Astrocyte (in vitro differentiated cells and primary cell): ENCODE measurements around the gene SULT1A2. TPM values are rescaled to one million over a fixed set of nuclear protein-coding genes. Genes with fewer than 3 reads are reported as not detected.
"Not testable (repeated sequence)": the region's sequence is repeated elsewhere in the genome, so short reads cannot be mapped to it uniquely, and the experiment has no call there.

Source experiments
- DNase-seq: peaks from one replicate; pipeline ENCODE4 v3.0.0-alpha.2; 2010; ENCODE audit warnings: low read depth
- FAIRE-seq: peaks from 2 replicates; lab custom pipeline; 2011; peaks lifted over from hg19 to GRCh38; lab: Jason Lieb, UNC
- H2AFZ ChIP-seq: 2 replicates; pipeline ENCODE4 v1.6.0; 2012; ENCODE audit warnings: low read depth, low read length, inconsistent platforms
- H3K27ac ChIP-seq: 2 replicates; pipeline ENCODE4 v1.5.1; 2011; ENCODE audit warnings: low read depth, low read length, inconsistent platforms
- H3K27me3 ChIP-seq: 2 replicates; pipeline ENCODE4 v1.6.0; 2011; ENCODE audit warnings: low read length, inconsistent platforms; ENCODE audit not compliant: insufficient read depth
- H3K36me3 ChIP-seq: 2 replicates; pipeline ENCODE4 v1.5.1; 2011; ENCODE audit warnings: low read length, inconsistent platforms; ENCODE audit not compliant: insufficient read depth
- H3K4me1 ChIP-seq: 2 replicates; pipeline ENCODE4 v1.5.1; 2011; ENCODE audit warnings: low read length, inconsistent platforms; ENCODE audit not compliant: insufficient read depth
- H3K4me2 ChIP-seq: 2 replicates; pipeline ENCODE4 v1.6.0; 2012; ENCODE audit warnings: low read length, inconsistent platforms
- H3K4me3 ChIP-seq: 2 replicates; pipeline ENCODE4 v1.5.1; 2011; ENCODE audit warnings: low read depth, mild to moderate bottlenecking, low read length, inconsistent platforms; ENCODE audit not compliant: insufficient read depth
- H3K79me2 ChIP-seq: 2 replicates; pipeline ENCODE4 v1.6.0; 2012; ENCODE audit warnings: mild to moderate bottlenecking, low read length, inconsistent platforms; ENCODE audit not compliant: insufficient read depth
- H3K9ac ChIP-seq: 2 replicates; pipeline ENCODE4 v1.6.0; 2012; ENCODE audit warnings: mild to moderate bottlenecking, low read length, inconsistent platforms
- H3K9me3 ChIP-seq: 2 replicates; pipeline ENCODE4 v1.5.1; 2012; ENCODE audit warnings: low read depth, mild to moderate bottlenecking, low read length, inconsistent platforms; ENCODE audit not compliant: insufficient read depth
- H4K20me1 ChIP-seq: 2 replicates; pipeline ENCODE4 v1.6.0; 2012; ENCODE audit warnings: low read length, inconsistent platforms; ENCODE audit not compliant: insufficient read depth
- H3K27ac Mint-ChIP-seq: one replicate; pipeline ENCODE4 v1.8.0; 2021; ENCODE audit warnings: mild to moderate bottlenecking, mixed read lengths; ENCODE audit not compliant: unreplicated experiment
- H3K27me3 Mint-ChIP-seq: one replicate; pipeline ENCODE4 v1.8.0; 2021; ENCODE audit warnings: low read depth, mixed read lengths; ENCODE audit not compliant: unreplicated experiment
- H3K36me3 Mint-ChIP-seq: one replicate; pipeline ENCODE4 v1.8.0; 2021; ENCODE audit warnings: low read depth, mixed read lengths; ENCODE audit not compliant: unreplicated experiment
- H3K4me1 Mint-ChIP-seq: one replicate; pipeline ENCODE4 v1.8.0; 2021; ENCODE audit warnings: low read depth, mixed read lengths; ENCODE audit not compliant: unreplicated experiment
- H3K4me3 Mint-ChIP-seq: one replicate; pipeline ENCODE4 v1.8.0; 2021; ENCODE audit warnings: mild to moderate bottlenecking, moderate library complexity, mixed read lengths; ENCODE audit not compliant: unreplicated experiment
- H3K9me3 Mint-ChIP-seq: one replicate; pipeline ENCODE4 v1.8.0; 2021; ENCODE audit warnings: mild to moderate bottlenecking, mixed read lengths; ENCODE audit not compliant: unreplicated experiment
- CTCF ChIP-seq: IDR thresholded peaks from 2 replicates; pipeline ENCODE4 v1.5.1; 2011; ENCODE audit warnings: low read depth, mild to moderate bottlenecking, inconsistent platforms, low read length, moderate library complexity; ENCODE audit not compliant: insufficient read depth
- EZH2 ChIP-seq: IDR thresholded peaks from 2 replicates; pipeline ENCODE4 v1.6.1; 2012; ENCODE audit warnings: mild to moderate bottlenecking, low read length, inconsistent platforms; ENCODE audit not compliant: insufficient read depth
- total RNA-seq: library from RNA; stranded (reverse); gene quantifications from 2 replicates; pipeline ENCODE4 v1.2.1, GENCODE V29; 2021

SULT1A2 gene
- total RNA-seq, 1 donor from 2014 or later = not detected

GRCh38 chr16:28549301-28549899, 47.5 kb downstream of the SULT1A2 start:
- peaks cover 2% of the 10 kb centered on the region for H3K79me2 ChIP-seq
- Mint-ChIP-seq H3K36me3 (no peaks in the 10 kb centered on the region), H3K27me3 (peaks cover 10% of the 10 kb centered on the region), H3K27ac (no peak overlapping the region), H3K9me3 (no peaks in the 10 kb centered on the region), H3K4me1 (no peaks in the 10 kb centered on the region), H3K4me3 (no peak overlapping the region)
- no peak for TF ChIP-seq EZH2
- TF ChIP-seq CTCF = peak; percentile 54
- H3K27me3 ChIP-seq = peaks cover 2% of the 10 kb centered on the region
- no peak overlapping the region for H3K9ac ChIP-seq
- H3K4me3 ChIP-seq = no peak overlapping the region
- H3K4me1 ChIP-seq = peaks cover 2% of the 10 kb centered on the region
- no peaks in the 10 kb centered on the region for H3K9me3 ChIP-seq
- no peaks in the 10 kb centered on the region for H3K36me3 ChIP-seq
- H2AFZ ChIP-seq = peak overlapping the region; percentile 24
- no peaks in the 10 kb centered on the region for H4K20me1 ChIP-seq
- FAIRE-seq = no peak
- no peak for DNase-seq
- no peak overlapping the region for H3K27ac ChIP-seq
- H3K4me2 ChIP-seq = no peak overlapping the region

DNA sequence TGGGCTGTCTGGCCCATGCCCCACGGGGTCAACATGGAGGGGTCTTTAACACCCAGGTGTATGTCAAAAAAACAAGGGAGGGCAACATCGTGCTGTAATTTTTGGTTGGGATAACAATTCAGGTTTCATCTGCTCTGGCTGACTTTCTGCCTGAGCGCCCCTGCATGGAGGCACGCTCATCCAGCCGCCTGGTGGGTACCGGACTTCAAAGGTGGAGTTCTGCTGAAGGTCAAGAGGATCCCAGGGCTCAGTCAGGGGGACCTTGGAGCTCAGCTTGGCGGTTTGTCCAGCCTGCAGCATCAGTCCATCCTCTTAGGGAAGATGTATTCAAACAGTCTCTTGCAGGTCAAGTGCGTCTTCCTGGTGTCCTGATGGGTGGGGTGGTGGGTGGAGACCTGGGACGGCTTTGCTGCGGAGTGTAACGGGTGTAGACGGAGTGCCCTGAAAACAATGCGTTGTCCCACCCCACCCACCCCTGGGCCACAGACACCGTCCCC, 48.5 kb downstream of the SULT1A2 start:
- Histone ChIP-seq H3K79me2 (no peaks in the 10 kb centered on the region), H2AFZ (no peak overlapping the region), H3K9ac (no peak overlapping the region), H3K4me1 (no peaks in the 10 kb centered on the region), H3K36me3 (no peaks in the 10 kb centered on the region), H3K4me3 (no peak overlapping the region), H4K20me1 (no peaks in the 10 kb centered on the region), H3K27me3 (peaks cover 2% of the 10 kb centered on the region), H3K4me2 (no peak overlapping the region), H3K27ac (no peak overlapping the region), H3K9me3 (no peaks in the 10 kb centered on the region)
- Mint-ChIP-seq H3K36me3 (no peaks in the 10 kb centered on the region), H3K4me3 (no peak overlapping the region), H3K27me3 (peaks cover 10% of the 10 kb centered on the region), H3K4me1 (no peaks in the 10 kb centered on the region), H3K9me3 (no peaks in the 10 kb centered on the region), H3K27ac (no peak overlapping the region)
- TF ChIP-seq CTCF (no peak), EZH2 (no peak)
- FAIRE-seq (no peak), DNase-seq (no peak)

DNA sequence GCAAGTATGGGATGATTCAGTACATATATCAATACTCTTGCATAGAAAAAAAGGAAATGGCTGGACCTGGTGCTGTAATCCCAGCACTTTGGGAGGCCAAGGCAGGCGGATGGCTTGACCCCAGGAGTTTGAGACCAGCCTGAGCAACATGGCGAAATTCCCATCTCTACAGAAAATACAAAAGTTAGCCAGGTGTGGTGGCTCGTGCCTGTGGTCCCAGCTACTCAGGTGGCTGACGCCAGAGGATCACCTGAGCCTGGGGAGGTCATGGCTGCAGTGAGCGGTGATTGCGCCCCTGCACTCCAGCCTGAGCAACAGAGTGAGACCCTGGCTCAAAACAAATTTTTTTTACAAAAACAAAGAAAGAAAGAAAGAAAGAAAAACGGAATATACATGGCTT, 50.2 kb downstream of the SULT1A2 start:
- Histone ChIP-seq H3K9ac (no peak overlapping the region), H2AFZ (no peak overlapping the region), H3K4me1 (no peaks in the 10 kb centered on the region), H3K27me3 (peaks cover 2% of the 10 kb centered on the region), H3K36me3 (no peaks in the 10 kb centered on the region), H3K4me3 (no peak overlapping the region), H4K20me1 (no peaks in the 10 kb centered on the region), H3K27ac (no peak overlapping the region), H3K9me3 (no peaks in the 10 kb centered on the region), H3K79me2 (no peaks in the 10 kb centered on the region), H3K4me2 (no peak overlapping the region)
- no peak for TF ChIP-seq CTCF
- no peak for TF ChIP-seq EZH2
- H3K9me3 Mint-ChIP-seq = no peaks in the 10 kb centered on the region
- no peaks in the 10 kb centered on the region for H3K36me3 Mint-ChIP-seq
- no peak overlapping the region for H3K4me3 Mint-ChIP-seq
- DNase-seq (no peak), FAIRE-seq (no peak)
- H3K27me3 Mint-ChIP-seq = peaks cover 15% of the 10 kb centered on the region
- H3K4me1 Mint-ChIP-seq = no peaks in the 10 kb centered on the region
- no peak overlapping the region for H3K27ac Mint-ChIP-seq

DNA sequence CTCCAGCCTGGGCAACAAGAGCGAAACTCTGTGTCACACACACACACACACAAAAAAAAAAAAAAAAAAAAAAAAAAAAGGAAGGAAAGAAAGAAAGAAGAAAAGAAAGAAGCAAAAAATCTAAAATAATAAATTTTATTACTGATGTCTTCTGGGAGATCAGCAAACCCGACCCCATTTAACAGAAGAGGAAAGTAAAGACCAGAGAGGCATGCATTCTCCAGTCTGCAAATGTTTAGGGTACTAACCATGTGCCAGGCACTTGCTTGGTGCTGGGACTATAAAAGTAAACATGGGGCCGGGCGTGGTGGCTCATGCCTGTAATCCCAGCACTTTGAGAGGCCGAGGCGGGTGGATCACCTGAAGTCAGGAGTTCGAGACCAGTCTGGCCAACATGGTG, 50.9 kb downstream of the SULT1A2 start:
- H3K4me3 Mint-ChIP-seq, FAIRE-seq, H3K4me3 ChIP-seq, H3K9me3 ChIP-seq, DNase-seq, H3K9ac ChIP-seq, H3K4me2 ChIP-seq, H3K79me2 ChIP-seq, H3K4me1 ChIP-seq, H2AFZ ChIP-seq, H3K36me3 ChIP-seq, H3K27ac Mint-ChIP-seq, H3K27ac ChIP-seq, H3K4me1 Mint-ChIP-seq, H3K27me3 ChIP-seq, H3K9me3 Mint-ChIP-seq, H3K36me3 Mint-ChIP-seq, H4K20me1 ChIP-seq: not testable (repeated sequence)
- peaks cover 15% of the 10 kb centered on the region for H3K27me3 Mint-ChIP-seq
